Epithelial cell of proximal tubule (primary cell): ENCODE results near the gene NOTCH2. TPM values are rescaled to one million over a fixed set of nuclear protein-coding genes. Genes with fewer than 3 reads are reported as not detected.

Source experiments
- DNase-seq: peaks from one replicate; pipeline ENCODE4 v3.0.0-alpha.2; 2011; ENCODE audit warnings: low read depth
- H3K4me3 ChIP-seq: 2 replicates; pipeline ENCODE4 v1.5.1; 2011; ENCODE audit warnings: low read depth, mild to moderate bottlenecking, low read length
- CTCF ChIP-seq: conservative IDR thresholded peaks from 2 replicates; pipeline ENCODE4 v1.5.1; 2012; ENCODE audit warnings: low read depth, mild to moderate bottlenecking, low read length
- total RNA-seq: library from RNA; depleted of rRNA; stranded (reverse); fragments of >200 nt; gene quantifications from 2 replicates; pipeline ENCODE4 v1.2.3, GENCODE V29; 2015

NOTCH2 gene
- total RNA-seq, 1 donor from 2014 or later = 90.0 TPM

- no peak for DNase-seq
- no peak for TF ChIP-seq CTCF
- no peak overlapping the region for H3K4me3 ChIP-seq
Measured at GRCh38 chr1:119914071-119914470, 155.4 kb downstream of the NOTCH2 start.

GRCh38 chr1:119912963-119913362 lies 156.5 kb downstream of the NOTCH2 start:
- TF ChIP-seq CTCF = no peak
- no peak for DNase-seq
- H3K4me3 ChIP-seq = no peak overlapping the region

GRCh38 chr1:119911775-119912174 lies 157.7 kb downstream of the NOTCH2 start:
- no peak for TF ChIP-seq CTCF
- no peak for DNase-seq
- no peak overlapping the region for H3K4me3 ChIP-seq

- no peak for DNase-seq
- TF ChIP-seq CTCF = no peak
- no peak overlapping the region for H3K4me3 ChIP-seq
Measured at GRCh38 chr1:119910618-119911017, 158.8 kb downstream of the NOTCH2 start.

GRCh38 chr1:119909890-119910596 lies 159.4 kb downstream of the NOTCH2 start:
- DNase-seq = no peak
- no peak overlapping the region for H3K4me3 ChIP-seq
- TF ChIP-seq CTCF = no peak

- TF ChIP-seq CTCF = no peak
- H3K4me3 ChIP-seq = no peak overlapping the region
- no peak for DNase-seq
Measured at GRCh38 chr1:119908661-119909060, 160.8 kb downstream of the NOTCH2 start.
